Measurements from ENCODE around the gene TM9SF4.

Gene TM9SF4

GRCh38 chr20:32089637-32090362 is 19.7 kb upstream of the TM9SF4 start:
- TF ChIP-seq REST (IDR thresholded peaks at IDR 0.05; ENCODE audit: low read depth) (no peak), CREB1 (IDR thresholded peaks at IDR 0.05; ENCODE audit: low read depth) (no peak), MAX (IDR thresholded peaks at IDR 0.05) (no peak)

GRCh38 chr20:32091888-32092346 is 17.6 kb upstream of the TM9SF4 start:
- TF ChIP-seq MAX (IDR thresholded peaks at IDR 0.05) (no peak), RAD21 (IDR thresholded peaks at IDR 0.05; ENCODE audit: low read depth) (peak; percentile 85)

GRCh38 chr20:32098786-32099185 is 10.7 kb upstream of the TM9SF4 start:
- no peak for TF ChIP-seq YY1 (IDR thresholded peaks at IDR 0.05; ENCODE audit: low read depth)
- no peak for TF ChIP-seq MAX (IDR thresholded peaks at IDR 0.05)
- no peak for TF ChIP-seq TAF1 (IDR thresholded peaks at IDR 0.05; ENCODE audit: low read depth)
- no peak for TF ChIP-seq CEBPB (IDR thresholded peaks at IDR 0.05)
- no peak for TF ChIP-seq RAD21 (IDR thresholded peaks at IDR 0.05; ENCODE audit: low read depth)
- no peak for TF ChIP-seq TEAD4 (IDR thresholded peaks at IDR 0.05)
- no peak for TF ChIP-seq ZBTB7A (IDR thresholded peaks at IDR 0.05; ENCODE audit: low read depth)
- peak; percentile 44; the same call in 1 of the 2 replicates for TF ChIP-seq REST (IDR thresholded peaks at IDR 0.05; ENCODE audit: low read depth)
- no peak for TF ChIP-seq CREB1 (IDR thresholded peaks at IDR 0.05; ENCODE audit: low read depth)

GRCh38 chr20:32108814-32109391 is 611 bp upstream of the TM9SF4 start:
- TF ChIP-seq EP300 (IDR thresholded peaks at IDR 0.05; ENCODE audit: borderline replicate concordance) (no peak), NFIC (IDR thresholded peaks at IDR 0.05) (no peak), USF1 (IDR thresholded peaks at IDR 0.05) (no peak), YY1 (IDR thresholded peaks at IDR 0.05; ENCODE audit: low read depth) (no peak), RAD21 (IDR thresholded peaks at IDR 0.05; ENCODE audit: low read depth) (no peak), FOXM1 (IDR thresholded peaks at IDR 0.05; ENCODE audit: borderline replicate concordance, low read depth) (no peak), EGR1 (IDR thresholded peaks at IDR 0.05) (no peak), TCF12 (IDR thresholded peaks at IDR 0.05; ENCODE audit: low read depth) (no peak), CREB1 (IDR thresholded peaks at IDR 0.05; ENCODE audit: low read depth) (no peak), TEAD4 (IDR thresholded peaks at IDR 0.05) (no peak), ZBTB7A (IDR thresholded peaks at IDR 0.05; ENCODE audit: low read depth) (no peak), MAX (IDR thresholded peaks at IDR 0.05) (no peak), TAF1 (IDR thresholded peaks at IDR 0.05; ENCODE audit: low read depth) (no peak), CEBPB (IDR thresholded peaks at IDR 0.05) (no peak), REST (IDR thresholded peaks at IDR 0.05; ENCODE audit: low read depth) (no peak)

Measured in Ishikawa (cell line).